GM15510 (cell line): ENCODE data around the gene PRKCE.

Source experiments
- POLR2A ChIP-seq: IDR thresholded peaks from 3 replicates; pipeline ENCODE4 v1.6.1; 2011; ENCODE audit warnings: borderline replicate concordance; ENCODE audit not compliant: insufficient read length; ENCODE audit errors: extremely low read depth

The PRKCE gene

GRCh38 chr2:45928946-45929345 lies 277.5 kb downstream of the PRKCE start:
- TF ChIP-seq POLR2A, result no peak

- no peak for TF ChIP-seq POLR2A
Measured at GRCh38 chr2:45929674-45930395, 278.4 kb downstream of the PRKCE start.

GRCh38 chr2:45930396-45930792 lies 278.9 kb downstream of the PRKCE start:
- TF ChIP-seq POLR2A, result no peak

GRCh38 chr2:45932278-45932975 lies 281.0 kb downstream of the PRKCE start:
- no peak for TF ChIP-seq POLR2A

- TF ChIP-seq POLR2A, result no peak
Measured at GRCh38 chr2:45935791-45936622, 284.5 kb downstream of the PRKCE start.

- TF ChIP-seq POLR2A, result no peak
Measured at GRCh38 chr2:45936623-45936979, 285.1 kb downstream of the PRKCE start.

- no peak for TF ChIP-seq POLR2A
Measured at GRCh38 chr2:45937990-45938389, 286.5 kb downstream of the PRKCE start.

GRCh38 chr2:45938649-45939511 lies 287.4 kb downstream of the PRKCE start:
- TF ChIP-seq POLR2A, result no peak

- no peak for TF ChIP-seq POLR2A
Measured at GRCh38 chr2:45941531-45942236, 290.2 kb downstream of the PRKCE start.

GRCh38 chr2:45942237-45942738 lies 290.8 kb downstream of the PRKCE start:
- no peak for TF ChIP-seq POLR2A

- no peak for TF ChIP-seq POLR2A
Measured at GRCh38 chr2:45943219-45944044, 292.0 kb downstream of the PRKCE start.

- TF ChIP-seq POLR2A, result no peak
Measured at GRCh38 chr2:45944074-45944473, 292.6 kb downstream of the PRKCE start.

- no peak for TF ChIP-seq POLR2A
Measured at GRCh38 chr2:45945302-45945717, 293.8 kb downstream of the PRKCE start.

GRCh38 chr2:45946023-45946422 lies 294.5 kb downstream of the PRKCE start:
- no peak for TF ChIP-seq POLR2A

- TF ChIP-seq POLR2A, result no peak
Measured at GRCh38 chr2:45950606-45951005, 299.1 kb downstream of the PRKCE start.
